ENCODE results near the gene CCDC157. TPM values are rescaled to one million over a fixed set of nuclear protein-coding genes. Genes with fewer than 3 reads are reported as not detected.

The CCDC157 gene
- total RNA-seq, 1 donor from 2014 or later, result 2.3 TPM

- no peak overlapping the region for H3K4me3 Mint-ChIP-seq (ENCODE audit: unreplicated experiment)
- DNase-seq (ENCODE audit: low spot score), result no peak
- no peaks in the 10 kb centered on the region for H3K4me1 Mint-ChIP-seq (ENCODE audit: low read depth)
- peaks cover 38% of the 10 kb centered on the region for H3K36me3 Mint-ChIP-seq (ENCODE audit: low read depth)
- no peaks in the 10 kb centered on the region for H3K9me3 Mint-ChIP-seq (ENCODE audit: low read depth)
- no peak overlapping the region for H3K27ac Mint-ChIP-seq (ENCODE audit: unreplicated experiment)
- no peak for TF ChIP-seq CTCF (IDR thresholded peaks at IDR 0.05)
- no peaks in the 10 kb centered on the region for H3K27me3 Mint-ChIP-seq (ENCODE audit: low read depth)
These were observed 9.4 kb upstream of the CCDC157 start for GRCh38 chr22:30347255-30347892.

GRCh38 chr22:30348404-30348803 is 8.4 kb upstream of the CCDC157 start:
- no peaks in the 10 kb centered on the region for H3K9me3 Mint-ChIP-seq (ENCODE audit: low read depth)
- peaks cover 34% of the 10 kb centered on the region for H3K36me3 Mint-ChIP-seq (ENCODE audit: low read depth)
- no peak for DNase-seq (ENCODE audit: low spot score)
- H3K4me3 Mint-ChIP-seq (ENCODE audit: unreplicated experiment), result no peak overlapping the region
- no peak for TF ChIP-seq CTCF (IDR thresholded peaks at IDR 0.05)
- H3K27me3 Mint-ChIP-seq (ENCODE audit: low read depth), result no peaks in the 10 kb centered on the region
- no peak overlapping the region for H3K27ac Mint-ChIP-seq (ENCODE audit: unreplicated experiment)
- no peaks in the 10 kb centered on the region for H3K4me1 Mint-ChIP-seq (ENCODE audit: low read depth)

DNA sequence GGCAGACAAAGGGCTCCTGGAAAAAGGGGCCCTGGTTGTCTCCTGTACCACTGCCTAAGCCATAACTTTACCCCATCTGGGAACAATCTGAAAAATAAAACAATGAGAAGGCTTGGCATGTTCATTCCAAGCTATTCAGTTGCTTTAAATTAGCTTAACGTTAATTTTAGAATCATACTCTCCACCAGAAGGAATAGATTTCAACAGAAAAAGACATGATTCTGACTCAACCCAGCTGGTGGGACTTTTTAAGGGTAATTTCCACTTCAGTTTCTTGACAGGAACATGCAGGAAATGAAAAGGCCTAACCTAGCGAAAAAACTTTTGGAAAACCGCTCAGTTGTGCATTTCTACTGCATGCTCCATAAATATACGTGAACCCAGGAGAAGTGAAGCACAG is 8.0 kb upstream of the CCDC157 start:
- peaks cover 33% of the 10 kb centered on the region for H3K36me3 Mint-ChIP-seq (ENCODE audit: low read depth)
- no peak overlapping the region for H3K27ac Mint-ChIP-seq (ENCODE audit: unreplicated experiment)
- no peaks in the 10 kb centered on the region for H3K27me3 Mint-ChIP-seq (ENCODE audit: low read depth)
- peaks cover 3% of the 10 kb centered on the region for H3K4me1 Mint-ChIP-seq (ENCODE audit: low read depth)
- no peaks in the 10 kb centered on the region for H3K9me3 Mint-ChIP-seq (ENCODE audit: low read depth)
- H3K4me3 Mint-ChIP-seq (ENCODE audit: unreplicated experiment), result no peak overlapping the region
- no peak for TF ChIP-seq CTCF (IDR thresholded peaks at IDR 0.05)
- DNase-seq (ENCODE audit: low spot score), result no peak

DNA sequence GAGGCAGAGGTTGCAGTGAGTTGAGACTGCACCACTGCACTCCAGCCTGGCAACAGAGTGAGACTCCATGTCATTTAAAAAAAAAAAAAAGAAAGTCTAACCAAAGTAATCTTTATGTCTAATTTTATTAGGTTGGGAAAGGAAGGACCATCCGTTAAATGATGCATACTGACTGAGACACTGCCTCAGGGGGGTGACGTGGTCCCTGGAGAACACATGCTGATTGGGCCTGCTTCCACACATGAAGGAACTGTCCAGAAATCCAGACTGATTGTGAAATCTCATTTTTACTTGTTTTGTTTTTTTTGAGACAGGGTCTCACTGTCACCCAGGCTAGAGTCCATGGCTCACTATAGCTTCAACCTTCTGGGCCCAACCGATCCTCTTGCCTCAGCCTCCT is 5.6 kb upstream of the CCDC157 start:
- TF ChIP-seq CTCF (IDR thresholded peaks at IDR 0.05), result no peak
- DNase-seq (ENCODE audit: low spot score), result no peak
- H3K36me3 Mint-ChIP-seq (ENCODE audit: low read depth), result peaks cover 19% of the 10 kb centered on the region
- no peaks in the 10 kb centered on the region for H3K27me3 Mint-ChIP-seq (ENCODE audit: low read depth)
- H3K4me3 Mint-ChIP-seq (ENCODE audit: unreplicated experiment), result no peak overlapping the region
- H3K4me1 Mint-ChIP-seq (ENCODE audit: low read depth), result peaks cover 27% of the 10 kb centered on the region
- H3K27ac Mint-ChIP-seq (ENCODE audit: unreplicated experiment), result no peak overlapping the region
- no peaks in the 10 kb centered on the region for H3K9me3 Mint-ChIP-seq (ENCODE audit: low read depth)

- Mint-ChIP-seq H3K27me3 (ENCODE audit: low read depth) (no peaks in the 10 kb centered on the region), H3K4me1 (ENCODE audit: low read depth) (peaks cover 37% of the 10 kb centered on the region), H3K27ac (ENCODE audit: unreplicated experiment) (no peak overlapping the region), H3K9me3 (ENCODE audit: low read depth) (no peaks in the 10 kb centered on the region), H3K4me3 (ENCODE audit: unreplicated experiment) (no peak overlapping the region), H3K36me3 (ENCODE audit: low read depth) (peaks cover 15% of the 10 kb centered on the region)
- no peak for TF ChIP-seq CTCF (IDR thresholded peaks at IDR 0.05)
- DNase-seq (ENCODE audit: low spot score), result no peak
These were observed 2.2 kb upstream of the CCDC157 start for GRCh38 chr22:30354644-30355043.

Data from chondrocyte (in vitro differentiated cells).